Subcutaneous adipose tissue (tissue), 4 donors: ENCODE data around the gene PEX26. TPM values are rescaled to one million over a fixed set of nuclear protein-coding genes. Genes with fewer than 3 reads are reported as not detected.

Source experiments
- total RNA-seq, 4 donors: library from RNA; depleted of rRNA; stranded (reverse); fragments of >200 nt; gene quantifications; one replicate each; pipeline ENCODE4 v1.1.0, GENCODE V29; 2016
- TF ChIP-seq, protein P1 (sequence below): fragments of 450-650 bp; IDR thresholded peaks from one replicate; pipeline ENCODE4 v1.5.1; 2016; ENCODE audit warnings: low read depth, mild to moderate bottlenecking, control low read depth, antibody characterized with exemption, moderate library complexity

The PEX26 gene
- total RNA-seq, result 10 to 100 TPM; 17.5 to 29.0 (median 23.8) TPM

DNA sequence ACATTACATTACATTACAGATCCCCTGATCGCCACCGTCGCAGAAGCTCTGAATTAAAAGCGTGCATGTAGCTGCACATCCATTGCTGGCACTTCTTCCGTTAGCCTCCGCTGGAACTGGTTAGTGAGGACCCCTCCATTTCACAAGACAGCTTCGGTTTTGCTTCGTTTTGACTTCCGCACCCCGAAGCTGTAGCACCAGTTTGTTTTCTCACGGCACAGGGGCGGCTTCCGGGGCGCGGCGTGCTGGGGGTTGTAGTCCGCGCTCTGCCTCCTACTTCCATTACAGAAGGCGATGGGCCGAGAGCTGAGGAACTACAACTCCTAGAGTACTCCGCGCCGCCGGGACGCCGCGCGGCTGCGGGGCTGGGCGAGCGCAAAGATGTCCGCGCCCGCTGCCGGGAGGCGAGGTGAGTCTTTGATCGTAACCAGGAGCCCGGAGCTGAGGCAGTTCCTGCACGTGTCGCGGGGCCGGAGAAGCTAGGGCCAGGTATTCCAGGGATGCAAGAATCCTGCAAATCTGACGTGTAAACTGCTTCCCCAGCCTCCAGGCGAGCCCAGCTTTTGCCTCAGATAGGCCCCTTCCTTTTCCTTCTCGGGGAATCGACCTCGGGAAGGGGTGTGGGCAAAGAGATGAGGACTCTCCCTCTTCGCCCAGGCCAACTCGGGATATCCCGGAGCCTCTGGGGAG lies at the start of gene PEX26:
TSS of gene PEX26 (plus strand) at position 352 of the 690 bp plus-strand sequence. CDS start 387 bp downstream, outside the sequence.
- TF ChIP-seq, protein P1, sequence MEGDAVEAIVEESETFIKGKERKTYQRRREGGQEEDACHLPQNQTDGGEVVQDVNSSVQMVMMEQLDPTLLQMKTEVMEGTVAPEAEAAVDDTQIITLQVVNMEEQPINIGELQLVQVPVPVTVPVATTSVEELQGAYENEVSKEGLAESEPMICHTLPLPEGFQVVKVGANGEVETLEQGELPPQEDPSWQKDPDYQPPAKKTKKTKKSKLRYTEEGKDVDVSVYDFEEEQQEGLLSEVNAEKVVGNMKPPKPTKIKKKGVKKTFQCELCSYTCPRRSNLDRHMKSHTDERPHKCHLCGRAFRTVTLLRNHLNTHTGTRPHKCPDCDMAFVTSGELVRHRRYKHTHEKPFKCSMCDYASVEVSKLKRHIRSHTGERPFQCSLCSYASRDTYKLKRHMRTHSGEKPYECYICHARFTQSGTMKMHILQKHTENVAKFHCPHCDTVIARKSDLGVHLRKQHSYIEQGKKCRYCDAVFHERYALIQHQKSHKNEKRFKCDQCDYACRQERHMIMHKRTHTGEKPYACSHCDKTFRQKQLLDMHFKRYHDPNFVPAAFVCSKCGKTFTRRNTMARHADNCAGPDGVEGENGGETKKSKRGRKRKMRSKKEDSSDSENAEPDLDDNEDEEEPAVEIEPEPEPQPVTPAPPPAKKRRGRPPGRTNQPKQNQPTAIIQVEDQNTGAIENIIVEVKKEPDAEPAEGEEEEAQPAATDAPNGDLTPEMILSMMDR, result no peak

DNA sequence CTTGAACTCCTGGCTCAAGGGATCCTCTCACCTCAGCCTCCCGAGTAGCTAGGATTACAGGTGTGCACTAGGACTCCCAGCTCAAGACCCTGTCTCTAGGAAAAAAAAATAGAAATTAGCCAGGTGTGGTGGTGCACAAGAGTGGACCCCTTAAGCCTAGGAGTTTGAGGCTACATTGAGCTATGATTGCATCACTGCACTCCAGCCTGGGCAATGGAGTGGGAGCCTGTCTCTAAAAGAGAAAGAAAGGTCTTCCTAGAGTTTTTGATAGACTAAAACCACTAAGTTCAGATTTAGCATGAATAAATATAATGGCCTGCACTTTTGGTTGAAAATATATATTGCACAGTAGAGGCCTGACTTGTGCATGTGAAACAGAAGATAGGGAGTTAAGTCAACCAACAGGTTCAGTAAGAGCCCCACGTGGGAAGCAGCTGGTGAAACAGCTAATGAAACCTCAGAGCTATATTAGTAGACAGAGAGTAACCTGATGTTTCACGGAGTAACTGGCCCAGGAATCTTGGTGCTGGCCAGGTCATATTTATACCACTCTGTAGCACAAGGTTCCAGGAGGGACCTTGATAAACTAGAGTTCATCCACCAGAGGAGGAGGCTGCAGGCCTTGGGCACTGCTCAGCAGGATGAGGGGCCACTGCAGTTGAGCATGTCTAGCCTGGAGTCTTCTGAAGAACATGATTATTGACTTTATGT lies 48.8 kb upstream of the PEX26 start:
- TF ChIP-seq, protein P1, result no peak

DNA sequence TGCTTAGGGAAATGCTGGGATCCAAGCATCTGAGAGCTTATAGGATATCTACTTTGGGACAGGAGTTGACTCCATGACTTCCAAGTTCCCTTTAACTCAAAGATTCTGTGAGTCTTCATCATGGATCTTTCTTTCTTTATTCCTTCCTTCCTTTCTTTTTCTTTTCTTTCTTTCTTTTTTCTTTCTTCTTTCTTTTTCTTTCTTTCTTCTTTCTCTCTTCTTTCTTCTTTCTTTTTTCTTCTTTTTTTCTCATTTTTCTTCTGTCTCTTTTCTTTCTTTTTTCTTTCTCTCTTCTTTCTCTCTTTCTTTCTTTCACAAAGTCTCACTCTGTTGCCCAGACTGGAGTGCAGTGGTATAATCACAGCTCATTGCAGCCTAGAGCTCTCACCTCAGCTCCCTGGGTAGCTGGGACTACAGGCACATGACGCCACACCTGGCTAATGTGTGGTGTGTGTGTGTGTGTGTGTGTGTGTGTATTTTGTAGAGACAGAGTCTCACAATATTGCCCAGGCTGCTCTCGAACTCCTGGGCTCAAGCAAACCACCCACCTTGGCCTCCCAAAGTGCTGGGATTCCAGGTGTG lies 48.0 kb upstream of the PEX26 start:
- TF ChIP-seq, protein P1, result no peak

DNA sequence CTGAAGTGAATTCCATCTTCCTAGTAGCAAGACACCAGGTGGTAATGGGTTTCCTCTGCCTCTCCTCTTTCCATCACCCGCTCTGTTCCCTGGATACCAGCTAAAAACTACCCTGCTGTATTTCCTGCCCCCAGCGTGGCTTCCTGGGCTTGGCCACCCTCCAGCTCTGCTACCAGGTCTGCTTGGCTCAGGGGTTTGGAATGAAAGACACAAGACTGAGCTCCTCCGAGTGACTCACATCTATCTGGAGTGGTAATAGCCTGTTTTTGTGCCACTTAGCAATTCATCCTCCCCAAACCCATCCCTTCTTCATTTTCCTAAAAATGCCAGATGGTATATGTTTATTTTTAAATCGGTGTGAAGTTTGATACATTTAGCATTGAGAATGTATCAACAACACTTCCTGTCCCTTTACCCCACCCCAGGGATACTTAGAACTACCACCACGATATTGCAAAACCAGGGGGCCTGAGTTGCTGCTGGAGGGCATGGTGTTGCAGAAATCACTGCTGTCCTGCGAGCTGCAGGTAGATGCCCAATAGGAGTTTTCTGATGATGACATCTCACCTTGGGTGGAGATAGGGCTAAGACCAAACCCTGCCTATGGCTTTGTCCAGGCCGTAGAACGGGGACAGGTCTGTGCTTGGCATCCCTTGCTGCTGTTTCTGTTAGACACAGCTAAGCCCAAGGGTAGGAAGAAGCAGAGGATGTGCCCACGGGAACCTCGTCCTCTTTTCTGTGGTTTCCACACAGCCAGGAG lies 45.9 kb upstream of the PEX26 start:
- TF ChIP-seq, protein P1, result no peak

DNA sequence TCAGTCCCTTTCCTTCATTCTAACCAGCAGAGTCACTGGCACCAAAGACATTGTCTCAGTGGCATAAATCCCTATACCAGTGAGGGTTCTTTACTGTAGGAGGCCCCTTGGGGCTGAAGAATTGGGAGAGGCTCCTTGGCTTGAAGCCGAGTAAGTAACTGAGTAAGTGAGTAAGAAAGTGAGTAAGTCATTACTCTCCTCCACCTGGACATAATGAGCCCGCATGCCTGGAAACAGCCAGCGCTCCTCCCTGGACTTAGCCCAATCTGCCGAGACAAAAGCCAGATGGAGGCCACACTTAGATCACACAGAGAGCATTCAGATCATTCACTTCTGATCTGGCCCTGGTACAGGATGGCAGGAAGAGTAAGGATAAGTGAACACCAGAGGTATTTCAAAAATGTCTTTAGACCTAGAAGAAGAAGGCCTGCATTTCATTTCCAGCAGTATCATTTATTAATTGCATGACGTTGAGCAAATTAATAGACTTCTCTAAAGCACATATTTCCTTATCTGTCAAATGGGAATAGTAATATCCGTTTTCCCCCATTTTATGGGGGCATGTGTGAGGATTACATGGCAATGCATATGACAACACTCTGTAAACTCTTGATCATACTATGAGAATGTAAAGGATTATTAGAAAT lies 45.2 kb upstream of the PEX26 start:
- TF ChIP-seq, protein P1, result no peak

DNA sequence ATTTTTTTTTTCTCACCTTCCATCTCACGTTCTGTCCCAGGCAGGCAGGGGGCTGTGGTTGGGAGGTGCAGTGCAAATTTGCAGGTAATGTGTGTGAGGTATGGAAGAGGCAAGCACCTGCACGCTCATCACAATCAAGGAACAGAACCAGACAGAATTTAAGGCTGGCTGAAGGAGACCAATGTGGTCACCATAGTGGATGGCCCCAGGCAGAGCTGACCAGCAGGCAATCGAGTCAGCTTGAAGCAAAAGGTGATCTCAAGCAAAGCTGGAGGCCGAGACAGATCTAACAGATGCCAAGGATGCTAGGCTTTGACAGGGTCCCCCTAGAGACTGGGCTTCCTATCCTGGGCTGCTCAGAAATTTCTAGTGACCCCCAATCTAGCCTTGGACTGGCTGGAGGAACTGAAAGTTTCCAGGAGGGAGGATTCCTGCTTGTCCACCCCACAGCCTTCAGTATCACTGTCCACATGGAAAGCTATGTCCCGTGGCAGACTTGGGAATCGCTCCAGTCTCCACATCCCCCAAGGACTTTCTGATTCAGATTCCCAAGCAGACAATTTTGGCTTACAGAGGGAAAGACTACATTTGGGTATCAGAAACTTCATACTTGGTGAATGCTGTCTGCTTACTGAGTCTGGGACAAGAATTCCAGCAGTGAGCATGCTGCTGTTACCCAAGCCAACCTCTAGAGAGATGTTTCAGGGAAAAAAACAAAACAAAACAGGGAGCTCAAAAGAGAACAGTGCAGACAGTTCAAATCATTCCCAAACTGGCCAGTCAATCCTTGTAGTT lies 44.4 kb upstream of the PEX26 start:
- TF ChIP-seq, protein P1, result no peak
